Stimulated activated CD4-positive, alpha-beta T cell treated with anti-CD3 and anti-CD28 coated beads, Interleukin-4, amount 100 ng/mL, for 1 hour (primary cell): Measurements from ENCODE around the gene SLC2A9.
"Not testable (repeated sequence)": the region's sequence is repeated elsewhere in the genome, so short reads cannot be mapped to it uniquely, and the experiment has no call there.

Experiments
- DNase-seq: peaks from one replicate; pipeline ENCODE4 v3.0.0-alpha.2; 2020

The SLC2A9 gene

DNA sequence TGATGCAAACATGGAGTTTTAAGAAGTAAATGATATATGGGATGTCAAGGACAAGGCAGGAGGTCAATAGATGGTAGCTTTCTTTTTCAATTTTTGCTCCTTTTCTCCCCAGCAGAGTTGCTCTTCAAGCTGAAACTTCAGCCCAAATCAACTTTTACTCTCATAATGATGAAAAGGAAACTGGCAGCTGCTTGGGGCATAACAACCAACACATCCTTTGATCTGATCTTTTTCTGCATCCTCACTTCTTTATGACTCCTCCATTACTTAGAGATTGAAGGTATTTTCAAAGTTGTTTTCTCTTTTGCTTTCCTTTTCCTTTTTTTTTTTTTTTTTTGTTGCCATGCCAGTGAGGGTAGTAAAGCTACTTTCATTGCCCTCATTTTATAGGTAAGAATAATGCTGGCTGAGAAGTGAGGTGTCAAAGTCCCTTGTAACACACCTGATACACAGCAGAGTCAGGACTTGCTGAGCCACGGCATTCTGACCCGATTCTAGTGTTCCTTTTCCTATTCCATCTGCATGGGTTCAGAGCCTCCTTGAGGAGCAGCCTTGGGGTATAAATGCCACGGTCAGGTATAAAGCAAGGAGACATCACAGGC is 26.9 kb downstream of the SLC2A9 start:
- no peak for DNase-seq

- no peak for DNase-seq
These were observed 31.2 kb downstream of the SLC2A9 start for GRCh38 chr4:9989918-9990635.

DNA sequence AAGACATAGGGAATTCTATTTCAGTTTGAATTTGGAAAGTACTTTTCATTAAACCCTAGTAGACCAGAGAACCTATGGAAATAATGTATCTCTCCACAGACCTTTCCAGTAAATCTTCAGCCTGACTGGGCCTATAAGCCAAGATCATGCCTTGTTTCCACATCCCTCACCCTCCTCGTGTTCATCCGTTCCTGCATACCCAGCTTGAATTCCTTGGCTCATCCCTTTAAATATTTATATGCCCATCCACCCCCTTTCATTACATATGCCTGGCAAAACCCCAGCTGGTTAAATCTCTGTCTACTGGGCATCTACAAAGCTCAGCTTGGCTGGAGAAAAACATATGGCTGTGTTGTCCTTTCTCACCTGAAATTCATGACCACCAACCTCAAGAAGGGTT is 32.4 kb downstream of the SLC2A9 start:
- DNase-seq: no peak

- no peak for DNase-seq
These were observed 32.9 kb downstream of the SLC2A9 start for GRCh38 chr4:9988363-9988749.

- no peak for DNase-seq
These were observed 33.4 kb downstream of the SLC2A9 start for GRCh38 chr4:9987749-9988362.

DNA sequence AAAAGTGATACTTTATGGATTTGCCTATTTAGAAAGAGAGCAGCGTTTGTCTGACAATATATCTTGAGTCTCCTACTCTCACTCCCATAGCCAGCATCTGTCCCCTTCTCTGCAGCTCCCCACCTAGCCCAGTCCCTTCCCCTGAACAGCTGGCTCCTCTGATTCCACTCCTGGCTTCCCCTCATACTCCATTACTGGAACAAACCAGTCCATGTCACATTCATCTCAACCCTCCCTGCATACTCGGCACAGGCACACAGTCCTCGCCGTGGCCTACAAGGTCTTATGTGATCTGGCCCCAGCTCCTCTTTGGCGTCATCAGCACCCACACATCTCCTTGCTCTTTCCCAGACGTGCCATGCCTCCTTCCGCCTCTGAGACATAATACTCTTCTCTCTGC is 36.7 kb downstream of the SLC2A9 start:
- DNase-seq: no peak

GRCh38 chr4:9983211-9983610 is 38.1 kb downstream of the SLC2A9 start:
- no peak for DNase-seq

DNA sequence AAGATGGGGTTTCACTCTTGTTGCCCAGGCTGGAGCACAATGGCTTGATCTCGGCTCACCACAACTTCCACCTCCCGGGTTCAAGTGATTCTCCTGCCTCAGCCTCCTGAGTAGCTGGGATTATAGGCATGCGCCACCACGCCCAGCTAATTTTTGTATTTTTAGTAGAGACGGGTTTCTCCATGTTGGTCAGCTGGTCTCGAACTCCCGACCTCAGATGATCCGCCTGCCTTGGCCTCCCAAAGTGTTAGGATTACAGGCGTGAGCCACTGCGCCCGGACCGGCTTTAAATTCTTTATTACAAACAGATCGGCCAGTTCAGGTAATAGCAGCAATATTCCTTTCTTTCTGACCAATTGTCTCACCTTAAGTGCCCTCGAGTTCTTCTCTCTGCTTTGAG is 39.4 kb downstream of the SLC2A9 start:
- DNase-seq: not testable (repeated sequence)

GRCh38 chr4:9980898-9981297 is 40.4 kb downstream of the SLC2A9 start:
- no peak for DNase-seq

DNA sequence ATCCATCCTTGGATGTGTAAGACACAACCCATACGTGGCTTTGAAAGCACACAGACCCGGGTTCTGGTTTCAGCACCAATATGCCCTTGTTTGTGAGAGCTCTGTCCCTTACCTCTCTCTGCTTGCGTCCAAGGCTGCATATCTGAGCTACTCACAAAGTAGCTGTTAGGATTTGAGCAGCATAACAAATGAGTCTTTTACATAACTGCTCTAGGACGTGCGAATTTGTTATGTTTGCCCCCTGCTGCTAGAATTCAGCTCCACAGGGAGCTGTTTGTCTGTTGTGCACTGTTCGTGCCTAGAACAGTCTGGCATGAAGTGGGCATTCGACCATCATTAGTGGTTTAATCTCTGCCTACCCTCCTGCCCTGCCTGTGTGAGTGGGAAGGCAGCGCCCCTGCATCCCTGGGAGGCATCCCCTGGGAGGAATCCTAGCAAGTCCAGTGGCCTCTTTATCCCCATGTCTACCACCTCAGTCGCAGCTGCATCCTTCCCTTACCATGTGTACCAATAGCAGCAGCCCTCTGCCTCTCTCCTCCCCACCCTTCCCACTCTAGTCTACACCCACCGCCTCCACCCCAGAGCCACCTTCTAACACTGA is 42.1 kb downstream of the SLC2A9 start:
- no peak for DNase-seq

GRCh38 chr4:9977518-9978031 is 43.7 kb downstream of the SLC2A9 start:
- DNase-seq: no peak

- no peak for DNase-seq
These were observed 44.5 kb downstream of the SLC2A9 start for GRCh38 chr4:9976781-9977180.

GRCh38 chr4:9976293-9976692 is 45.0 kb downstream of the SLC2A9 start:
- no peak for DNase-seq

GRCh38 chr4:9971711-9972110 is 49.6 kb downstream of the SLC2A9 start:
- no peak for DNase-seq

DNA sequence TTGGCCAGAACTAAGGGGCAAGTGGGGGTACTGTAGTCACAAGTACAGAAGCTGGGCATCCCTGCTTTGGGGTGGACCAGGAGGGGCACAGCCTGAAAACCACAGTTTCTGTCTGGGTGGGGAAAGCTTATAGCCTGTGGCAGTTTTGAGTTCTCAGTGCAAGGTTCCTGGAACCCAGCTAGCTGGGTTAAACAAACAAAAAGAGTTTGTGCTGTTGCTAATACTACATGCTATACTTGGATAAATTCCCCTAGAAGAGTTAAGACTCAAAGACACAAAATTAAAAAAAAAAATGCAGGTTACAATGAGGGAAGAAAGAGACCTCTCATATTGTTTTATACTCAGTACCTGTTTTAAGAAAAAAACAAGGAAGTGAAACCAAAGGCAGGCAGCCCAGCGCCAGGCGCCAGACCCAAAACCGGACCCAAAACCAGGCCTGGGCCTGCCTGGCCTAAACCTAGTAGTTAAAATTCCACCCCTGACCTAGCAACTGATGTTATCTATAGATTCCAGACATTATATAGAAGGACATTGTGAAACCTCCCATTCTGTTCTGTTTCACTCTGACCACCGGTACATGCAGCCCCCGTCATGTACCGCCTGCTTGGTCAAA is 50.8 kb downstream of the SLC2A9 start:
- DNase-seq: no peak

DNA sequence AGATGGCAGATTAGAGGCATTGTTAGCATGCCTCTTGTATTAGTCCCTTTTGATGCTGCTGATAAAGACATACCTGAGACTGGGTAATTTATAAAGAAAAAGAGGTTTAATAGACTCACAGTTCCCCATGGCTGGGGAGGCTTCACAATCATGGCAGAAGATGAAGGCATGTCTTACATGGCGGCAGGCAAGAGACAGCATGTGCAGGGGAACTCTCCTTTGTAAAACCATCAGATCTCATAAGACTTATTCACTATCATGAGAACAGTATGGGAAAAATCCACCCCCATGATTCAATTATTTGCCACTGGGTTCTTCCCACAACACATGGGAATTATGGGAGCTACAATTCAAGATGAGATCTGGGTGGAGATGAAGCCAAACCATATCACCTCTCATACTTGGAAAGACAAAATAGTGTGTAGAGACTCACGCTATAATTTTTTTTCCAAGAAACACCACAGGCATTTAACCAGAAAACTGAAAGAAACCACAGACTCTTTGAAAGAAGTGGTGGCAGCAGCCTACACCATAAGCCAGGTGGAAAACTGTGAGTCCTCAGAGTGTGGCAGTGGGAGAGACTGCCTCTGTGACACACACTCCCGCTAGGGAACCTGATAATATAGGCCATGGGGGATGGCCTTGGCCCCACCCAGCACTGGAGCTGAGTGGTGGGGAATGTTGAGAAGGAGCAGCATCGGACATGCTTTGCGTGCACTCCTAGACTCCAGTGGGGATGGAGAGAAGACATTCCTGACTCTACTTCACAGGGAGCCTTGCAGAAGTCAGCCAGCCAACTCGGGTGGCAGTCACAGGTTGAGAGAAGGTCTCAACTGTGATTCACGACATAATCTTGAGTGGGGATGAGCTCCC is 51.5 kb downstream of the SLC2A9 start:
- no peak for DNase-seq

- DNase-seq: no peak
These were observed 52.8 kb downstream of the SLC2A9 start for GRCh38 chr4:9968472-9968871.

GRCh38 chr4:9964879-9965278 is 56.4 kb downstream of the SLC2A9 start:
- DNase-seq: no peak

DNA sequence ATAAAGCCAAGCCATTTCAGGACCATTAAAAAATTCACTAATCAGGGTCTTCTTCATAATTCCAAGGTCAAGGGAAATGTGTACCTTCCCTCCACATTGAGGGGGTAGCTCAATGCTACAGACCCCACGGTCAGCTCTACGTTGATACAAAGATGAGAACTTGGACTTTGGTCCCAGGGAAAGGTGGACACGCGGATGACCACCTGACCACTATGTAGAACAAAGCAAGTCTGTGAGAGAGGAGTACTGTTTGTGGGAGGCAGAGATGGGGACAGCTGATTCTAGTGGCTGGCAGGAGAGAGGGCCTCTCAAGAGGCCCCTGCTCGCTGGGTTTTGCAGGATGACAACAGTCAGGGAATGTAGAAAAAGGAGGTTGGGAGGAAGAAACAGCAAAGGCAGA is 58.0 kb downstream of the SLC2A9 start:
- no peak for DNase-seq

DNA sequence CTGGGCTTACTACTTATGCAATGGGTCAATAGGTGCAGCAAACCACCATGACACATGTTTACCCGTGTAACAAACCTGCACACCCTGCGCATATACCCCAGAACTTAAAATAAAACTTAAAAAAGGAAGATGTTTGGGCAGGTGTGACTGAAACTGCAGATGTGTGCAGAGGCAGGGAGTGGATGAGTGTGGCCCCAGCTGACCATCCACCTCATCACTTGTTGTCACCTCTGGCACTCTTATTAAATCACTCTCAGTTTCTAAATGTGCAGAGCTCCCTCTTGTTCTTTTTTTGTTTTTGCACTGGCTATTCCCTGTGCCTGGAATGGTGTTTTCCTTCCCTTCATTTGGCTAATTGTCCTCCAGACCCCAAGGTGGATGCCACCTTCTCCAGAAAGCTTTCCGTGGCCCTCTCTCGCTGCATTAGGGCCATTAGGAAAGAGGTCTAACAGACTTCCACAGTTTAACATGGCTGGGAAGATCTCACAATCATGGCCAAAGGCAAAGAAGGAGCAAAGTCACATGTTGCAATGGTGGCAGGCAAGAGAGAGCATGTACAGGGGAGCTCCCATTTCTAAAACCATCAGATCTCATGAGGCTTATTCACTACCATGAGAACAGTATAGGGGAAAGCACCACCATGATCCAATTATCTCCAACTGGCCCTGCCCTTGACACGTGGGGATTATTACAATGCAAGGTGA is 58.5 kb downstream of the SLC2A9 start:
- no peak for DNase-seq

GRCh38 chr4:9954468-9954867 is 66.8 kb downstream of the SLC2A9 start:
- DNase-seq: no peak

- DNase-seq: no peak
These were observed 68.2 kb downstream of the SLC2A9 start for GRCh38 chr4:9953089-9953488.
